ENCODE results near the gene AOPEP. TPM values are rescaled to one million over a fixed set of nuclear protein-coding genes. Genes with fewer than 3 reads are reported as not detected.

Gene AOPEP
- total and polyA plus RNA-seq, 2 donors (not counting 3 experiments of a cell fraction or from before 2014, with no cell fraction given), result 20.2 to 41.6 TPM

DNA sequence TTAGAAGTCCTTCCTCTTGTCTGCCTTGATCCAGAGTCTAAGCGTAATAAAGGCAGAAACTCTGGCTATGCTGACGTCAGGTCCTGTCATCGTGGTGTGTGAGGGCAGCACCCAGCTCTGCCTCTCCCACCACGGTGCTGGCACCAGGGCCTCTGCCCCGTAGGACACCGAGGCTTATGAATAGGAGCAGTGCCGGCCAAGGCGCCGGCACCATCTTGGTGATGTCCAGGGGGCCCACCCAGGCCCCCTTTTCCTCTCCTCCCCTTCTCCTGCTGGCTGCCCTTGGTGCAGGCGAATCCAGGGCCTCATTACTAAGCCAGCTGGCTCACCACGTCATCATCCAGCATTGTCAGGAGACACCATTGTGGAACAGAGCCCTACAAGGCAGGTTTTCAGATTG, 338.7 kb downstream of the AOPEP start:
- no peaks in the 10 kb centered on the region for H3K9me1 ChIP-seq (replicated peaks; ENCODE audit: control insufficient read depth, extremely low read depth, insufficient read depth, low read length)
- H3K4me1 ChIP-seq (ENCODE audit: control insufficient read depth, extremely low read depth, insufficient read depth, low read length), result no peaks in the 10 kb centered on the region
- TF ChIP-seq MYC (IDR thresholded peaks at IDR 0.05; ENCODE audit: low read depth, low read length), result no peak
- TF ChIP-seq POLR2AphosphoS5 (IDR thresholded peaks at IDR 0.05; ENCODE audit: insufficient read depth, low read depth, low read length), result no peak
- TF ChIP-seq, protein P1, sequence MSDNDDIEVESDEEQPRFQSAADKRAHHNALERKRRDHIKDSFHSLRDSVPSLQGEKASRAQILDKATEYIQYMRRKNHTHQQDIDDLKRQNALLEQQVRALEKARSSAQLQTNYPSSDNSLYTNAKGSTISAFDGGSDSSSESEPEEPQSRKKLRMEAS (IDR thresholded peaks at IDR 0.05; ENCODE audit: insufficient read depth, insufficient read length), result no peak
- no peak for TF ChIP-seq CTCF (IDR thresholded peaks at IDR 0.05; ENCODE audit: extremely low read depth in 1 of 2, insufficient read depth in 1 of 2, low read depth in 1 of 2, low read length in 2 of 2)
- intact Hi-C loops (cut with micrococcal nuclease), result no loop called here
- H3K27me3 ChIP-seq (ENCODE audit: control insufficient read depth in 2 of 2, insufficient read depth in 2 of 2, low read length in 2 of 2), result no peaks in the 10 kb centered on the region
- no peak for FAIRE-seq
- no TSS peak for BruUV-seq (replicated peaks)
- H3K4me2 ChIP-seq (ENCODE audit: insufficient read depth, low read length), result no peak overlapping the region
- H3K4me3 ChIP-seq (replicated peaks in 1 of 3; ENCODE audit: insufficient read depth in 1 of 3, low read depth in 1 of 3, low read length in 3 of 3), result no peak overlapping the region
- H2AFZ ChIP-seq (ENCODE audit: low read depth, low read length), result no peak overlapping the region
- no peak overlapping the region for H3K9ac ChIP-seq (replicated peaks; ENCODE audit: extremely low read depth, insufficient read depth, low read length)
- peaks cover 2 to 20% of the 10 kb centered on the region in 2 experiments for H3K36me3 ChIP-seq (ENCODE audit: control insufficient read depth in 2 of 2, extremely low read depth in 1 of 2, insufficient read depth in 2 of 2, low read length in 2 of 2)
- dilution Hi-C loops (cut with MboI; ENCODE audit: extremely low pct_ligation_motif_present, low sequenced_read_pairs), result no loop called here
- ChIA-PET POLR2A (no interaction called here), CTCF (no interaction called here)
- peaks cover 11% of the 10 kb centered on the region for H3K79me2 ChIP-seq (ENCODE audit: control insufficient read depth, insufficient read depth, low read length)
- no peak for DNase-seq (ENCODE audit: low read depth, low spot score)
- H3K9me3 ChIP-seq (replicated peaks; ENCODE audit: control insufficient read depth, insufficient read depth, low read length), result no peaks in the 10 kb centered on the region
- H4K20me1 ChIP-seq (replicated peaks; ENCODE audit: control insufficient read depth, extremely low read depth, insufficient read depth, low read length), result no peaks in the 10 kb centered on the region
- H3K27ac ChIP-seq (ENCODE audit: insufficient read depth, low read depth, low read length), result no peak overlapping the region

DNA sequence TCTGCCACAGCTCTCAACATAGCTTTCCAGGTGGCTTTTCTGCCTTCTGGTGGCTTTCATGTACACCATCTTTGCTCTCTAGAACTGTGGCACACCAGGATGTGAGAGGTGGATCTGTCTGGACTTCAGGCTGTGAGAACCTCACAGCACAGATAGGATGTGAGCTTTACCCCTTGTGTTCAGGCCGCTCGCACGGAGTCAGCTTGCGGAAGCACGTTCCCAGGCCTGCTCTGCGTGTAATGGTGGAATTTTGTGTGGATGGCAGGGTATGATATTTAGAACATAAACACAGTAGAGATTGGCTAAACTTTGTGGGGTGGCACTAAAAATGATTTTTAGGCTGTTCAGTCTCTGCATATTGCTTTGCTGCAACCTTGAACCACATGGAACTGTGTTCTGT, 340.6 kb downstream of the AOPEP start:
- FAIRE-seq, result no peak

More for the DNA sequence above, 340.6 kb downstream of the AOPEP start:
- dilution Hi-C loops (cut with MboI; ENCODE audit: extremely low pct_ligation_motif_present, low sequenced_read_pairs) (no loop called here), intact Hi-C loops (cut with micrococcal nuclease) (no loop called here)
- TF ChIP-seq FOS (IDR thresholded peaks at IDR 0.05; ENCODE audit: borderline replicate concordance, insufficient read depth, low read length) (no peak), CTCF (IDR thresholded peaks at IDR 0.05; ENCODE audit: extremely low read depth in 1 of 2, insufficient read depth in 1 of 2, low read depth in 1 of 2, low read length in 2 of 2) (no peak), POLR2A (IDR thresholded peaks at IDR 0.05; ENCODE audit: low read depth, low read length) (no peak), EZH2 (IDR thresholded peaks at IDR 0.05; ENCODE audit: borderline replicate concordance, low read depth, low read length, severe bottlenecking) (no peak), POLR2AphosphoS5 (IDR thresholded peaks at IDR 0.05; ENCODE audit: insufficient read depth, low read depth, low read length) (no peak), JUN (IDR thresholded peaks at IDR 0.05; ENCODE audit: borderline replicate concordance, insufficient read depth, insufficient read length, low read depth) (no peak), GATA2 (IDR thresholded peaks at IDR 0.05; ENCODE audit: insufficient read depth, insufficient read length, low read depth, low read length) (no peak), MYC (IDR thresholded peaks at IDR 0.05; ENCODE audit: low read depth, low read length) (no peak)
- TF ChIP-seq, protein P1 (IDR thresholded peaks at IDR 0.05; ENCODE audit: insufficient read depth, insufficient read length), result no peak
- Histone ChIP-seq H3K27me3 (ENCODE audit: control insufficient read depth in 2 of 2, insufficient read depth in 2 of 2, low read length in 2 of 2) (no peaks in the 10 kb centered on the region), H3K36me3 (ENCODE audit: control insufficient read depth in 2 of 2, extremely low read depth in 1 of 2, insufficient read depth in 2 of 2, low read length in 2 of 2) (peaks cover 0 to 23% of the 10 kb centered on the region in 2 experiments), H4K20me1 (replicated peaks; ENCODE audit: control insufficient read depth, extremely low read depth, insufficient read depth, low read length) (no peaks in the 10 kb centered on the region), H3K9me3 (replicated peaks; ENCODE audit: control insufficient read depth, insufficient read depth, low read length) (no peaks in the 10 kb centered on the region), H3K27ac (ENCODE audit: insufficient read depth, low read depth, low read length) (no peak overlapping the region), H3K4me3 (replicated peaks in 1 of 3; ENCODE audit: insufficient read depth in 1 of 3, low read depth in 1 of 3, low read length in 3 of 3) (no peak overlapping the region), H2AFZ (ENCODE audit: low read depth, low read length) (no peak overlapping the region), H3K79me2 (ENCODE audit: control insufficient read depth, insufficient read depth, low read length) (peaks cover 17% of the 10 kb centered on the region), H3K9me1 (replicated peaks; ENCODE audit: control insufficient read depth, extremely low read depth, insufficient read depth, low read length) (no peaks in the 10 kb centered on the region), H3K4me2 (ENCODE audit: insufficient read depth, low read length) (no peak overlapping the region), H3K4me1 (ENCODE audit: control insufficient read depth, extremely low read depth, insufficient read depth, low read length) (no peaks in the 10 kb centered on the region), H3K9ac (replicated peaks; ENCODE audit: extremely low read depth, insufficient read depth, low read length) (no peak overlapping the region)
- ChIA-PET CTCF (interaction anchor here (1.3 kb wide), 1 partner anchor 41 kb away, joined by 3 read pairs; no protein-coding TSS in a partner anchor), POLR2A (no interaction called here)
- DNase-seq (ENCODE audit: low read depth, low spot score), result no peak
- BruUV-seq (replicated peaks), result no TSS peak

All from endothelial cell of umbilical vein (primary cell).